GM19324 (cell line): ENCODE data around the gene PAM.
"Not testable (repeated sequence)": the region's sequence is repeated elsewhere in the genome, so short reads cannot be mapped to it uniquely, and the experiment has no call there.

Experiments used
- ATAC-seq: cut with Tn5 transposase; IDR thresholded peaks from one replicate; pipeline ENCODE4 v1.9.1; 2021; ENCODE audit warnings: mild to moderate bottlenecking, moderate library complexity; ENCODE audit not compliant: unreplicated experiment, low FRiP score

Gene PAM

GRCh38 chr5:102974177-102974576, 219.1 kb downstream of the PAM start:
- ATAC-seq = no peak

GRCh38 chr5:102975045-102975444, 219.9 kb downstream of the PAM start:
- no peak for ATAC-seq

DNA sequence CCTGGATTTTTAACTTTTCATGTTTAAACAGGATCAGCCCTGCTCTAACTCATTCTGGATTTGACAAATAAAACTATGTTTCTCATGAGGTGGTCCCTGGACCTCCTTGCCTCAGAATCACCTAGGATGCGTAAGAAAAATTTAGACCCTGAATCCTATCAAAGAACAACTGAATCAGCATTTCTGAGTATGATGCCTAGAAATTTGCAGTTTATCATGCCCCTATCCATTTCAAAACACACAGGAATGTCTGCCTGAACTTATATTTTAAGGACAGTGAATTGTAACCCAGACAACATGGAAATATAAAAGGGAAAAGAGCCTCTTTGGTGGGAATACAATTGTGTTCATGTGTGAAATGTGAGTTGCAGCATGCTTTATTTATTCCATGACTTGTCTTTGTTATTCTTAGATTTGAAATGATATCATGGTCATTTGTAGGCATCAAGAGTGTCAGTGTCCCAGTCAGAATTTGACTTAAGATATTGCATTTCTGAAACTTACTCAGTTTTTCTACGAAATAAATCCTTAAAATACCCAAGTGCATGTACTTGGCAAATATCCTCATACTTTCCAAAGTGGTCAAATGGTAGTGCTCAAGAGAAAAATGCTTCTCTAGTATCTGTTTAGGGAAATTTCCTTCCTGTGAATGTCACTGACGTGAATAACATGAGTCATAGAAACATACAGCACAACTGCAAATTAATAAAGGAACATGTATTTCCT, 220.5 kb downstream of the PAM start:
- ATAC-seq = no peak

GRCh38 chr5:102981957-102982635, 227.0 kb downstream of the PAM start:
- ATAC-seq = no peak

DNA sequence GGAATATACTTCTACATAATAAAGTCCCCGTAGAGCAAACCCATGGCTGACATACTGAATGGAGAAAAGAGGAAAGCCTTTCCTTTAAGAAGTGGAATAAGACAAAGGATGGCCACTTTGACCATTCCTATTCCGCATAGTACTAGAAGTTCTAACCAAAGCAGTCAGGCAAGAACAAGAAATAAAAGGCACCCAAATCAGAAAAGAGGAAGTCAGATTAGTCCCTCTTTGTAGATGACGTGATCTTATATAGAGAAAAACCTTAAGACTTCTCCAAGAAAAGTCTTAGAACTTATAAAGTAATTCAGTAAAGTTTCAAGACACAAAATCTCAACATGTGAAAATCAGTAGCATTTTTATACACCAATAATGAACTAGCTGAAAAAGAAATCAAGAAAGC, 231.0 kb downstream of the PAM start:
- no peak for ATAC-seq

GRCh38 chr5:102988459-102988858, 233.4 kb downstream of the PAM start:
- no peak for ATAC-seq

GRCh38 chr5:102991802-102992201, 236.7 kb downstream of the PAM start:
- no peak for ATAC-seq

DNA sequence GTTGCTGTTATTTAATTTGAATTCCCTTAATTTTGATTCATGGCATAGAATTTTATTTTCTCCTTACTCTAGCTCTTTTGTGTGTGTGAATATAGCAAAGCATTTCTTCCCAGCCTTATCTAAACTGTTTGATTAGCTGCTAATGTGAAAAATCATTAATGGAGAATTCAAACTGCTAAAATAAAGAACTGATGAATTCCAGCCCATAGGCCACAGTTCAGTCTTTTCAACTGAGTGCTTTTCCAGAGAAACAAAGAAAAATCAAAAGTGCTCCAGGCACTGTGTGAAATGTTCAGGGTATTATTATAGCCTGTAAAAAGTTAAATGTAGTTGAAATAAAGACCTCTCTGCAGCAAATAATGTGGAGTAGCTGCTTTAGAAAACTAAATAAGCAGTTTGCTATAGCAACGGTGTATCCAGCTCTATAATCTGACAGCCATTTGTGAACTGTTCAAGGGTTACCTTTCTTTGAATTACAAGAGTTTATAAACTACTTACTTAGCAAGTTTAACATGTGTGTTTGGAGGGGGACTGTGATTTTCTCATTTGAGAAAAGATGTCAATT, 241.0 kb downstream of the PAM start:
- ATAC-seq = no peak

DNA sequence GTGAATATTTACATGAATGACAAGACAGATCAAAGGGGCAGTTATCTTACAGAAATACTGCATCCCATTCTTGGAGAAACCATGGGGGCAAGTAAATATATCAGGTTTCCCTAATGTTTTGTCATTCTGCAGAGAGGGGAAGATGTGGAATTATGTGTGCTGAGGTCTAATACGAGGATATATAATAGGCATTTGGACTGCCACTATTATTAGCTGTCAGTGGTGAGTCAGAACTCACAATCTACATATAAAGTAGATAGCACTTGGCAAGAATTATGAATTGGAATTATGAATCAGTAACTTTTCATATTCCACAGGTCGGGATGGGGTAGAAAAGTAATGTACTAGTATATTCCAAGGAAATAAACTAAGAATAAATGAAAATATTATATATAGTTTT, 243.1 kb downstream of the PAM start:
- ATAC-seq = no peak

GRCh38 chr5:102999191-102999590, 244.1 kb downstream of the PAM start:
- no peak for ATAC-seq

- ATAC-seq = not testable (repeated sequence)
Observed at GRCh38 chr5:102999621-103000020, 244.5 kb downstream of the PAM start.

GRCh38 chr5:103000089-103000488, 245.0 kb downstream of the PAM start:
- ATAC-seq = no peak

- ATAC-seq = no peak
Observed at GRCh38 chr5:103003872-103004271, 248.8 kb downstream of the PAM start.

GRCh38 chr5:103005276-103005675, 250.2 kb downstream of the PAM start:
- no peak for ATAC-seq

DNA sequence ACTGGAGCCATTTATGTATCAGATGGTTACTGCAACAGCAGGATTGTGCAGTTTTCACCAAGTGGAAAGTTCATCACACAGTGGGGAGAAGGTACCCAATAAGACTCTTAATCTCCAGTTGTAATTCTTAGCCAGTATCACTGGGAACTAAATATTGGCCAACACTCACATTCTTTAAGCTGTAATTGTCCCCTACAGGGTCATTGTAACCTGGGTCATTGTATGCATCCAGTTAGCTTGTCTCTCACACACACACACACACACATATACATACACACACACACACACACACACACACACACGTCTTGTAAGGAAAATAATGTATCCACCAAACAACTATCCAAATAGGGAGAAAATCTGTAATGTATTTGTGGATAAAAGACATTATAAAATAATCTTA, 251.8 kb downstream of the PAM start:
- ATAC-seq = no peak

- no peak for ATAC-seq
Observed at GRCh38 chr5:103010168-103010567, 255.1 kb downstream of the PAM start.

GRCh38 chr5:103013933-103014552, 258.9 kb downstream of the PAM start:
- ATAC-seq = no peak

- ATAC-seq = no peak
Observed at GRCh38 chr5:103014983-103015382, 259.9 kb downstream of the PAM start.

- no peak for ATAC-seq
Observed at GRCh38 chr5:103016167-103016566, 261.1 kb downstream of the PAM start.

DNA sequence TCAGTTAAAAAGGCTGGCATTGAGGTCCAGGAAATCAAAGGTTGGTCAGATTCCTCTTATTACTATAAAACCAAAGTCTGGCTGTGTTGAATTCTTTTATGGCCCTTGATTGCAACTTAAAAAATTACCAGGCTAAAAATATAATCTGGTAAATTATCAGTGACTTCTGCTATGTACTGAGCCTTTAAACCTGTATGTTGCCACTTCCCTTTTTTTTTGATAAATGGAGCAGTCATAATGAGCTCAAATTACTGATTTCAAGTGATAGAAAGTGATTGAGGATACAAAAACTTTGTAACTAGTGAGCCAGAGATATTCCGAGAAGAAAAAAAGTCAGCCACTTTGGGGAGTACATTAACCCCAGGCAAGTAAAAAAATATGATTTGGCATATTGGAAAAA, 264.7 kb downstream of the PAM start:
- ATAC-seq = no peak

GRCh38 chr5:103021314-103021713, 266.2 kb downstream of the PAM start:
- ATAC-seq = peak; percentile 71
